Measurements from ENCODE around the gene UQCC2. TPM values are rescaled to one million over a fixed set of nuclear protein-coding genes. Genes with fewer than 3 reads are reported as not detected.

The UQCC2 gene
- total RNA-seq, 4 donors from 2014 or later = 9.9 to 15.9 (median 13.5) TPM

GRCh38 chr6:33670971-33671743, 40.3 kb downstream of the UQCC2 start:
- TF ChIP-seq, protein P1, sequence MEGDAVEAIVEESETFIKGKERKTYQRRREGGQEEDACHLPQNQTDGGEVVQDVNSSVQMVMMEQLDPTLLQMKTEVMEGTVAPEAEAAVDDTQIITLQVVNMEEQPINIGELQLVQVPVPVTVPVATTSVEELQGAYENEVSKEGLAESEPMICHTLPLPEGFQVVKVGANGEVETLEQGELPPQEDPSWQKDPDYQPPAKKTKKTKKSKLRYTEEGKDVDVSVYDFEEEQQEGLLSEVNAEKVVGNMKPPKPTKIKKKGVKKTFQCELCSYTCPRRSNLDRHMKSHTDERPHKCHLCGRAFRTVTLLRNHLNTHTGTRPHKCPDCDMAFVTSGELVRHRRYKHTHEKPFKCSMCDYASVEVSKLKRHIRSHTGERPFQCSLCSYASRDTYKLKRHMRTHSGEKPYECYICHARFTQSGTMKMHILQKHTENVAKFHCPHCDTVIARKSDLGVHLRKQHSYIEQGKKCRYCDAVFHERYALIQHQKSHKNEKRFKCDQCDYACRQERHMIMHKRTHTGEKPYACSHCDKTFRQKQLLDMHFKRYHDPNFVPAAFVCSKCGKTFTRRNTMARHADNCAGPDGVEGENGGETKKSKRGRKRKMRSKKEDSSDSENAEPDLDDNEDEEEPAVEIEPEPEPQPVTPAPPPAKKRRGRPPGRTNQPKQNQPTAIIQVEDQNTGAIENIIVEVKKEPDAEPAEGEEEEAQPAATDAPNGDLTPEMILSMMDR (IDR thresholded peaks at IDR 0.05; ENCODE audit: low read depth) = no peak

DNA sequence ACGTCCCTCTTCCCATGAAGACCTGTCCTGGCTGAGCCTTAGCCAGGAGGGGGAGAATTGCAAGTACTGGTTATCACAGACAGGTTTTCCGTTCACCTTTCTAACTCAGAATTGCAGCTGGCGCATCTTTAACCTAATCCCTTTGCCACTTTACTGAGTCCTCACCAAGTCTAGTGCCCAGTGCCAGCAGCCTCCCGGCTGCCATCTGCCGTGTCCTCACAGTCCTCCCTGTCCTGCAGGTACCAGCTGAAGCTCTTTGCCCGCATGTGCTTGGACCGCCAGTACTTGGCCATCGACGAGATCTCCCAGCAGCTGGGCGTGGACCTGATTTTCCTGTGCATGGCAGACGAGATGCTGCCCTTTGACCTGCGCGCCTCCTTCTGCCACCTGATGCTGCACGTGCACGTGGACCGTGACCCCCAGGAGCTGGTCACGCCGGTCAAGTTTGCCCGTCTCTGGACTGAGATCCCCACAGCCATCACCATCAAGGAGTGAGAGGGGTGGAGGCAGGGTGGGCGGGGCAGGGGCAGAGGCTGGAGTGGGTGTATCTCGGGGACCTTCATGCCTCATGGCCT, 41.3 kb downstream of the UQCC2 start:
- TF ChIP-seq, protein P1 (IDR thresholded peaks at IDR 0.05; ENCODE audit: low read depth) = no peak

DNA sequence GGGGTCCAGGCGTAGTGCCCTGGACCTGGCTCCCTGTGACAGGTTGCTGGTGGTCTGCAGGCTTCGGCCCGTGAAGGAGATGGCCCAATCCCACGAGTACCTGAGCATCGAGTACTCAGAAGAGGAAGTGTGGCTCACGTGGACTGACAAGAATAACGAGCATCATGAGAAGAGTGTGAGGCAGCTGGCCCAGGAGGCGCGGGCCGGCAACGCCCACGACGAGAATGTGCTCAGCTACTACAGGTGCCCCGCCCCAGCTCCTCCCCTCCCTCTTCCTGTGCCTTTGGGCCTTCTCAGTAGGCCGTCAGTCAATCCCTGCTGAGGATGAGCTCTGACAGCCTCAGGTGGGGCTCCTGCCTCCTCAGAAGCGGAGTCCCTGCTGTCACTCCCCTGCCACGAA, 42.6 kb downstream of the UQCC2 start:
- TF ChIP-seq, protein P1 (IDR thresholded peaks at IDR 0.05; ENCODE audit: low read depth) = no peak

DNA sequence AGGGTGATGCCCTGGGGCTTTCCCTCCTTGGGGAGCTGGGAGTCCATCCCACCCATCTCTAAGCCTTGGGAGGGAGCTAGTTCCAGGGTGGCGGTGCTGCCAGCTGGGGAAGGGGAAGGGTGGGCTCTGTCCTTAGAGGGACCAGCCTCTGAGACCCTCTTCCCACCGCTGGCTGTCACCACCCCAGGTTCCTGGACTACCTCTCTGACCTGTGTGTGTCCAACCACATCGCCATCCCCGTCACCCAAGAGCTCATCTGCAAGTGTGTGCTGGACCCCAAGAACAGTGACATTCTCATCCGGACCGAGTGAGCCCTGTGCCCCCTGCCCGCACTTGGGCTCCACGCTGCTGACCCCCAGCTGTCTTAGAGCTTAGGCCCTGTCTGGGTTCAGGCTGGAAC, 43.2 kb downstream of the UQCC2 start:
- TF ChIP-seq, protein P1 (IDR thresholded peaks at IDR 0.05; ENCODE audit: low read depth) = no peak

DNA sequence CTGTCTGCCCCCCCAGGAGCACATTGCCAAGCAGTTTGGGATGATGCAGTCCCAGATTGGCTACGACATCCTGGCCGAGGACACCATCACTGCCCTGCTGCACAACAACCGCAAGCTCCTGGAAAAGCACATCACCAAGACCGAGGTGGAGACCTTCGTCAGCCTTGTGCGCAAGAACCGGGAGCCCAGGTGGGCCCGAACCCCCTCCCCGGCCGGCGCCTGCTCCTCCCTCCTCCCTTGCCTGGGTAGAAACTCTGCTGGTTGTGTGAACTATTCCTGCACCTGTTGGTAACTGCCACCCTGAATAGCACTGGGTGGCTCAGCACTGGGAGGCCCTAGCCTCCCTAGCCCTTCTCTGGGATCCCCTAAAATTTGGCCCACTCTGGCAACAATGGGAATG, 43.7 kb downstream of the UQCC2 start:
- TF ChIP-seq, protein P1 (IDR thresholded peaks at IDR 0.05; ENCODE audit: low read depth) = no peak

- TF ChIP-seq, protein P1 (IDR thresholded peaks at IDR 0.05; ENCODE audit: low read depth) = no peak
Measured at GRCh38 chr6:33667072-33667471, 44.4 kb downstream of the UQCC2 start.

DNA sequence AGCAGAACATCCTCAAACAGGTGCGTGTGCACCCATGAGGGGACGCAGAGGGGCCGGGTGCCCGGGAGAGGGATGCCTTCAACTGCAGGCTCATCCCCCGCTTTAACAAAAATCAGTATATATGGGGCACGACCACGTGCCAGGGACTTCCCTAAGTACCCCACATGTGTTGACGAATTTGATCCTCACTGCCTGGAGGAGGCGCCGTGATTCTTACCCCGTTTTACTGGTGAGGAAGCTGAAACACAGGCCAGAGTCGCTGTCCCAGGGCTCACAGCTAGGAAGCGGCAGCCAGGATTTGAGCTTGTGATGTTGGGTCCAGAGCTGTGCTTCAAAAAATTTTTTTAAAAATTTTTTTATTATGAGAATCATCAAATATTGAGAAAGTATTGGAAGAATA, 45.5 kb downstream of the UQCC2 start:
- TF ChIP-seq, protein P1 (IDR thresholded peaks at IDR 0.05; ENCODE audit: low read depth) = no peak

Measured in subcutaneous adipose tissue (tissue), 4 donors.